Measurements from ENCODE around the gene ADA.

Gene ADA

DNA sequence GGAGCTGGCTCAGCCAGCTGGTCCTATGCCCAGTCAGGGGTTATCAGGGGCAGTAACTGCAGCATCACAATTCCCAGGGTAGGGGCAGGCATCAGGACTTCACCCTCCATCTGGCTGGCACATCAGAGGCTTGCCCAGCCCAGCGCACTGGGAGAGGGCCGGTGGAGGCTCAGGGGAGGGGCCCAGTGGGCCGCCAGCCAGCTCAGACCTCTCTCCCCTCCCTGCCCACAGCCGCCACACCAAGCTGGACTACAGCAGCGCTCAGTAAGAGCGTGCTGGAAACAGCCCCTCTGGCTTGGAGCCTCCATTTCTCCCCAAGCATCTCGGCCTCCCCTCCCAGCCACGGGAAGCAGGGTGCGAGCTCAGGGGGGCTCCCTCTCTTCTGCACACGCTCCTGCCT lies 22.0 kb downstream of the ADA start:
- DNase-seq, result no peak
- H3K9me3 ChIP-seq, result no peaks in the 10 kb centered on the region
- intact Hi-C loops (cut with DNase I; ENCODE audit: low total_unique reads), result no loop called here
- H3K27ac ChIP-seq, result no peak overlapping the region
- no peaks in the 10 kb centered on the region for H3K27me3 ChIP-seq
- peaks cover 0 to 5% (median 0%) of the 10 kb centered on the region in 4 donors for H3K4me1 ChIP-seq
- H3K4me3 ChIP-seq, result no peak overlapping the region
- H3K36me3 ChIP-seq, result no peaks in the 10 kb centered on the region
- no peak for TF ChIP-seq CTCF (IDR thresholded peaks at IDR 0.05)

GRCh38 chr20:44629017-44629385 lies 22.5 kb downstream of the ADA start:
- no peak for TF ChIP-seq CTCF (IDR thresholded peaks at IDR 0.05)
- no peaks in the 10 kb centered on the region for H3K27me3 ChIP-seq
- no peaks in the 10 kb centered on the region for H3K36me3 ChIP-seq
- no peak overlapping the region for H3K27ac ChIP-seq
- no peak for DNase-seq
- no peak overlapping the region for H3K4me3 ChIP-seq
- no peaks in the 10 kb centered on the region for H3K9me3 ChIP-seq
- intact Hi-C loops (cut with DNase I; ENCODE audit: low total_unique reads), result no loop called here
- peaks cover 0 to 5% (median 0%) of the 10 kb centered on the region in 4 donors for H3K4me1 ChIP-seq

DNA sequence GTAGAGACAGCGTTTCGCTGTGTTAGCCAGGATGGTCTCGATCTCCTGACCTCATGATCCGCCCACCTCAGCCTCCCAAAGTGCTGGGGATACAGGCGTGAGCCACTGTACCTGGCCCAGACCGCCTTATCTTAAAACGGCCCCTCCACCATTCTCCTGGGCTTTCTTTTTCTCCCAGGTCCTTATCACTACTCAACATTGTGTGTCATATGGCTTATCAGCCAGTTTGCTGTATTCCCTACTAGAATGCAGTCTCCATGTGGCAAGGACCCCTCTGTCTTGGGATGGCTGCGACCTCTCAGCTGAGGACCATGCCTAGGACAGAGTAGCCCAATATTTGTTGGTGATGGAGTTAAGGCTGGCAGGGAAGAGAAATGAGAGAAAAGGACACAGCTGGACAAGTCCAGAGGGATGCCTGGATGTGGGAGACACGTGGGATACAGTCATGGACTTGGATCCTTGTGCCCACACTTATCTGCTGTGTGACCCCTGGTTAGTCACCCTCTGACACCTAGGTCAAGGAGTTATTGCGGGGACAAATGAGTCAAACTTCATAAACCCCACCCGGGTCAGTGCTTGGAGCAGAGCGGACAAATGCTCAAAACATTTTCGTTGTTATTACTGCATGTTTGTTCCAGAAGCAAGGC lies 24.0 kb downstream of the ADA start:
- no peak for TF ChIP-seq CTCF (IDR thresholded peaks at IDR 0.05)
- H3K27ac ChIP-seq, result no peak overlapping the region
- peaks cover 0 to 6% (median 0%) of the 10 kb centered on the region in 3 donors for H3K36me3 ChIP-seq
- peaks cover 0 to 5% (median 0%) of the 10 kb centered on the region in 4 donors for H3K4me1 ChIP-seq
- no peak for DNase-seq
- H3K4me3 ChIP-seq, result no peak overlapping the region
- no peaks in the 10 kb centered on the region for H3K9me3 ChIP-seq
- no peaks in the 10 kb centered on the region for H3K27me3 ChIP-seq
- intact Hi-C loops (cut with DNase I; ENCODE audit: low total_unique reads), result no loop called here

DNA sequence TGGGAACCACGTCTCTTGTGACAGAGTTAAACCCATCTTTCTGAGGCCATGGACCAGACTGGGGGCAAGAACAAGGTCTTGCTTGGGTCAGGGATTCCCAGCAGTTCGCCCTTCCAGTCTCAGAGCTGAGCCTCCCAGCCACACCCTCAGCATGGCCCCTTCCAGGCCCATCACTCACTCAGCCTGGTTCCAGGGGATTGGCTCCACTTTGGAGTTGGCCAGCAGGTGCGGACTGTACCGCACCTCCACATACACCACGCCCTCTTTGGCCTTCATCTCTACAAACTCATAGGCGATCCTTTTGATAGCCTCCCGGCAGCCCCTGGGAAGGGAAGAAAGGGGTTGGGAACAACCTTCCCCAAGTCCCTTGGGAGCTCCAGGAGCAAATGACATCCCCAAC lies 25.2 kb downstream of the ADA start:
- H3K4me3 ChIP-seq, result no peak overlapping the region
- intact Hi-C loops (cut with DNase I; ENCODE audit: low total_unique reads), result no loop called here
- H3K4me1 ChIP-seq, result peaks cover 0 to 7% (median 0%) of the 10 kb centered on the region in 4 donors
- H3K27me3 ChIP-seq, result no peaks in the 10 kb centered on the region
- no peak for DNase-seq
- H3K27ac ChIP-seq, result no peak overlapping the region
- H3K9me3 ChIP-seq, result no peaks in the 10 kb centered on the region
- no peak for TF ChIP-seq CTCF (IDR thresholded peaks at IDR 0.05)
- H3K36me3 ChIP-seq, result peaks cover 0 to 16% (median 0%) of the 10 kb centered on the region in 3 donors

- Histone ChIP-seq H3K4me3 (no peak overlapping the region), H3K36me3 (peaks cover 0 to 24% (median 6%) of the 10 kb centered on the region in 3 donors), H3K27me3 (no peaks in the 10 kb centered on the region), H3K9me3 (no peaks in the 10 kb centered on the region), H3K27ac (no peak overlapping the region), H3K4me1 (peaks cover 0 to 8% (median 0%) of the 10 kb centered on the region in 4 donors)
- intact Hi-C loops (cut with DNase I; ENCODE audit: low total_unique reads), result no loop called here
- DNase-seq, result no peak
- no peak for TF ChIP-seq CTCF (IDR thresholded peaks at IDR 0.05)
Measured at GRCh38 chr20:44625361-44625760, 26.1 kb downstream of the ADA start.

All from tibial artery (tissue), 4 donors.